Activated CD4-positive, alpha-beta T cell treated with anti-CD3 and anti-CD28 coated beads for 48 hours (primary cell): ENCODE measurements around the gene ABCC6.
"Not testable (repeated sequence)": the region's sequence is repeated elsewhere in the genome, so short reads cannot be mapped to it uniquely, and the experiment has no call there.

ENCODE experiments used
- DNase-seq: peaks from one replicate; pipeline ENCODE4 v3.0.0-alpha.2; 2020

The ABCC6 gene

DNA sequence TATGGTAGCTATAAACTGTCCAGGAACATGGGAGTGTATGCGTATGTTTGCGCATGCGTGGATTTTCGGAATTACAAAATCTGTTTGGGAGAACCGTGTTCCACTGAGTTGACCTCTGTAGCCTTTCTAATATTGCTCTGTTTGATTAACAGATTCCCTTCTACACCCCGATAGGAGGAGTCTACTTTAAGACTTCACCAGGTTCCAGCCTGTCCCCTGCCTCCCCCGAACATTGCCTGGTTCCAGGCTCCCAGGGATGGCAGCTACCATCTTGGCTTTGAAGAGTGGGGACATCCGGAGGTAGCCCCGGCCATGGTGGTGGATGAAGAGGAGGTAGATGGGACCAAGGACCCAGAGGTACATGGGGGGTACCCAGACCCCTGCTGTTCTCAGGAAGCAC is 1.9 kb downstream of the ABCC6 start:
- DNase-seq, result not testable (repeated sequence)

- DNase-seq, result not testable (repeated sequence)
These were observed 2.8 kb downstream of the ABCC6 start for GRCh38 chr16:16220449-16220848.

GRCh38 chr16:16218787-16219186 is 4.5 kb downstream of the ABCC6 start:
- DNase-seq, result not testable (repeated sequence)

- not testable (repeated sequence) for DNase-seq
These were observed 4.9 kb downstream of the ABCC6 start for GRCh38 chr16:16218349-16218748.

DNA sequence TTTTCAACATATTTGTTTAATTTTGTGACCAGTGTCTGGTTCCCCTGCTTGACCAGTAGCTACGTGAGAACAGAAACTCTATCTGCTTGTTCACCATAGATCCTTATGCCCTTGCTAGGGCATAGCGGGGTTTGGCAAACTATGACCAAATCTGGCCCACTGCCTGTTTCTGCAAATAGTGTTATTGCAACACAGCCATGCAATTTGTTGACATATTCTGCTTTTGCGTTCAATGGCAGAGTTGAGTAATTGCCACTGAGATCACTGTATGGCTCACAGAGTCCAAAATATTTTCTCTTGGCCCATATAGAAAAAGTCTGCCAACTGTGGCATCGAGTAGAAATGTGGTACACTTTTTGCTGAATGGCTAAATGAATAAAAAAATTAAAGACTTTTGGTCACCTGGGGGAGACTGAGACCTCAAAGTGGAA is 9.4 kb downstream of the ABCC6 start:
- not testable (repeated sequence) for DNase-seq

DNA sequence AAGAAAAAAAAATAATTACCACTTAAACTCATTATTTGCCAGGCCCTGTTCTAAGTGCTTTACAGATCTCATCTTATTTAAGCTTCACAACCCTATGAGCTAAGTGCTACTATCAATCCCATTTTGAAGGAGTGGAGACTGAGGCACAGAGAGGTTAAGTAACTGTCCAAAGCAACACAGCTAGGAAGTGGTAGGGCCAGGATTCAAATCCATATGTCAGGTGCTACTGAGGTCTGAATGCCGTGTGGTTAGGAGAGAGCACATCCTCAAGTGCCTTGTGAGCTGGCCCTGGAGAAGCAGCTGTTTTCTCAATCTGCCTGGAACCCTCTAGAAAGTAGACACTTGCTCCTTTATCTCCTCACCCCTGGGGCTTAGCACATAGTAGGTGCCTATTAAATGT is 11.9 kb downstream of the ABCC6 start:
- DNase-seq, result not testable (repeated sequence)

DNA sequence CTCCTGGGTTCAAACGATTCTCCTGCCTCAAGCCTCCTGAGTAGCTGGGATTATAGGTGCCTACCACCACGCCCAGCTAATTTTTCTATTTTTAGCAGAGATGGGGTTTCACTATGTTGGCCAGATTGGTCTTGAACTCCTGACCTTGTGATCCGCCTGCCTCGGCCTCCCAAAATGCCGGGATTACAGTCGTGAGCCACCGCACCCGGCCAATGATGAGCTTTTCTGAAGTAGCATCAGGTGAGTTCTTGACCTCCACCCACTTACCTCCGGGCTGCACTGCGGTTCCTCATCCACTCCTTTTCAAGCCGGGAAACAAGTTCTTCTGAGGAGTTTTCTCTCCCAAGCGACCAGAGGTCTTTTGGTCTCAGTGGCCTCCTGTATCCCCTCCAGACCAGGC is 14.8 kb downstream of the ABCC6 start:
- DNase-seq, result not testable (repeated sequence)

- not testable (repeated sequence) for DNase-seq
These were observed 15.4 kb downstream of the ABCC6 start for GRCh38 chr16:16207787-16208334.

- DNase-seq, result not testable (repeated sequence)
These were observed 16.1 kb downstream of the ABCC6 start for GRCh38 chr16:16207097-16207786.

DNA sequence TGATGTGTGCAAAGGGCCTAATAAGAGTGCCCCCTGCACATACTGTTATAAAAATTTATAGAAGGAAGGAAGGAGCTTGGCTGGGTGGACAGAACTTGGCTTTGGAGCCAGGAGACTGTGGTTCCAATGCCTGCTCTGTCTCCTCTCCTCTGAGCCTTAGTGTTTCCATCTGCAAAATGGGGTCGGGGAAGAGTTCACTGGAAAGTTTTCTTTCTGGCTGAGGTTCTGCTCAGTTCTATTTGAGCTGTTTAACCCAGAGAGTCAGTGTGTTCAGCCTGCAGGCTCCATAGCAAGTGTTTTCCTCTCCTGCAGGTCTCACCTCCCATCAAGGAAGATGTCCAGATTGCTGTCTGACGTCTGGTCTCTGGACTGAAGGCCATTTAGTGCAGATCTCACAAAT is 17.4 kb downstream of the ABCC6 start:
- DNase-seq, result not testable (repeated sequence)

GRCh38 chr16:16204552-16204951 is 18.7 kb downstream of the ABCC6 start:
- DNase-seq, result not testable (repeated sequence)

GRCh38 chr16:16203494-16203893 is 19.8 kb downstream of the ABCC6 start:
- not testable (repeated sequence) for DNase-seq

- peak; percentile 65 for DNase-seq
These were observed 20.7 kb downstream of the ABCC6 start for GRCh38 chr16:16202400-16203143.

DNA sequence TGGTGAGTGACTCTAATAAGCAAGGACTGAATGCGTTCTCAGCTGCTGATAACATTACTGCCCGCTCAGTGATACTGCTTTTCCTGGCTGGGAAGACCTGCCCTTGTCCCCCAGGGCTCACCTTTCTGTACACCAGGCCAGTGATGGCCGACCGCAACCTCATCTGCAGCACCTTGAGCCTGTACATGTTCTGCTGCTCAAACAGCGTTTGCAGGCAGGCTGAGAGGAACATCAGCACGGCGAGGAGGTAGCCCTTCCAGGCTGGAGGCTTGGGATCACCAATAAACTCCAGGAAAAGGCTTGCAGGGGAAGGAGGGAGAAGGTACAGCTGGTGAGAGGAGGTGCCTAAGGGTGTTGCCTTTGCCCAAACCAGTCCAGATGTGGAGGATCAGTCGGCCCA is 21.4 kb downstream of the ABCC6 start:
- not testable (repeated sequence) for DNase-seq

- DNase-seq, result not testable (repeated sequence)
These were observed 22.9 kb downstream of the ABCC6 start for GRCh38 chr16:16200391-16200790.

DNA sequence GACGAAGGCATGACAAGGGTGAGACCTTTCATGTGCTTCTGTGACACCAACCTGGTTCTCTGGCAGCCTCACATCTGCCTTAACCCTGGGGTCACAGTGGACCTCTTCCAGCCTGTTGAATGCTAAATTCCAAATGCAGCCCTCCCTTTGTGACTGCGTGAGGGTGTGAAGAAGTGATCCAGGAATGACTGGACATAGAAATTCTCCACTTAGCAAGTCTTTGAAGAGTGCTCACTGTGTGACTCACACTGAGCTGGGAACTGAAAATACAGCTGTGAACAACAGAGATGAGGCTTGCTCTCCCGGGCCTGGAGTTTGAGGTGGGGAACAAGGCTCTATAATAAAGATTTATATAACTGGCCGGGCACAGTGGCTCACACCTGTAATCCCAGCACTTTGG is 23.9 kb downstream of the ABCC6 start:
- DNase-seq, result not testable (repeated sequence)

DNA sequence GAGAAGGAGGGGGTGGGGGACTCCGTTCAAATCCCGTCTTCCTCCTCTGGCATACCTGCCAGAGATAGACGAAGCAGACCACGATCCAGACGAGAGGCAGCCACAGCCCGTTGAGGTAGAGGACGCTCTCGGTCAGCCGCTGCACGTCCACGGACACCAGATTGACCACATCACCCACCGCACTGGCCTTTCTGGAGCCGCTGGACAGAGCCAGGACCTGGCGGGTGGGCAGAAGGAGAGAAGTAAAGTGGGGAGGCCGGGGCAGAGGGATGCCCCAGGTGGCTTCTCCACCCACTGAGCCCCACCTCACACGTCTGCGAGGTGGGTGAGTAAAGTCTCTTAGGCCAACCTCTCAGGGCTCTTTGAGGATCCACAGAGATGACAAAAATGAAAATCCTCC is 25.3 kb downstream of the ABCC6 start:
- no peak for DNase-seq

DNA sequence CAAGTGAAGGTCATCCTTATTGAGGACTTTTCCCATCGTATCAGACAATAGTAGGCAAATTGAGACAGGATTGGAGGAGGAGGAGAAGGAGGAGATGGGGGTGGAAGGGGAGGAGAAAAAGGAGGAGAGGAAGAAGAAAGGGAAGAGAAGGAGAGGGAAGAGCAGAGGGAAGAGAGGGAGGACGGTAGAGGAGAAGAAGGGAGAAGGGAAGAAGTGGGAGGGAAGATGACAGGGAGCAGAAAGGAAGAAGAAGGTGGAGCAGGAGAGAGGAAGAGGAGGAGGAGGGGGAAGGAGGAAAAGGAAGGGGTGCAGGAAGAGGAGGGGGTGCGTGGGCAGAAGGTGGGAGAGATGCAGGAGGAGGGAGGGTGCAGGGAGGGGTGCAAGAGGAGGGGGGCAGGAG is 26.0 kb downstream of the ABCC6 start:
- DNase-seq, result no peak

DNA sequence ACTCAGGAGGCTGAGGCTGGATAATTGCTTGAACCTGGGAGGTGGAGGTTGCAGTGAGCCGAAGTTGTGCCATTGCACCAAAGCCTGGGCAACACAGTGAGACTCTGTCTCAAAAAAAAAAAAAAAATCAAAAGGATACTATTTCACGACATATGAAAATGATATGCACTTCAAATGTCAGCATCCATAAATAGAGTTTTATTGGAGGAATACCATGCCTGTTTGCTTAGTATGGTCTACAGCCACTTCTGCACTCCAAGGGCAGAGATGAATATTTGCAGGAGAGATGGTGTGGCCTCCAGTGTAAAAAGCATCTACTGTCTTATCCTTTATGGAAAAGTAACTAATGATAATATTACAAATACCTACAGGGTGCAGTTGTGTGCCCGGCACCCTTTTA is 27.2 kb downstream of the ABCC6 start:
- DNase-seq, result no peak

- DNase-seq, result no peak
These were observed 31.7 kb downstream of the ABCC6 start for GRCh38 chr16:16191493-16192167.

DNA sequence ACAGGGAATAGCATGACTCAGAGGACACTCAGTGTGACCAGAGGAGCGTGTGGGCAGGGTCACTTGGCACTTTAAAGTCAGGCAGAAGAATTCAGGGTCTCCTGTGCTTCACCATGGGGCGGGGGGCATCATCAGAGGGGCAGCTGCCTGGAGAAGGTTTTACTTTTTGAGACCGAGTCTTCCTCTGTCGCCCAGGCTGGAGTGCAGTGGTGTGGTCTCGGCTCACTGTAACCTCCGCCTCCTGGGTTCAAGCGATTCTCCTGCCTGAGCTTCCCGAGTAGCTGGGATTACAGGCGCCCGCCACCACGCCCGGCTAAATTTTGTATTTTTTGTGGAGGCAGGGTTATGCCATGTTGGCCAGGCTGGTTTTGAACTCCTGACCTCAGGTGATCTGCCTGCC is 32.3 kb downstream of the ABCC6 start:
- DNase-seq, result not testable (repeated sequence)

GRCh38 chr16:16190546-16190945 is 32.7 kb downstream of the ABCC6 start:
- DNase-seq, result no peak

GRCh38 chr16:16189842-16190241 is 33.5 kb downstream of the ABCC6 start:
- DNase-seq, result no peak
